Peyer's patch (tissue), 4 donors: ENCODE measurements around the gene RABGAP1.

ENCODE experiments used
- CTCF ChIP-seq, 6 experiments: fragments of 450-650 bp in 4 of 6; fragments of 200-600 bp in 2 of 6; sonication (generic) in 1 of 6; IDR thresholded peaks; one replicate each; pipeline ENCODE4 v1.5.1; 2017 to 2019; ENCODE audit warnings: antibody characterized with exemption in 6 of 6, mild to moderate bottlenecking in 3 of 6, moderate library complexity in 1 of 6
- POLR2A ChIP-seq, 2 donors: fragments of 450-650 bp; IDR thresholded peaks; one replicate each; pipeline ENCODE4 v1.5.1; 2017; ENCODE audit warnings: antibody characterized with exemption in 2 of 2, mild to moderate bottlenecking in 2 of 2, moderate library complexity in 2 of 2

- TF ChIP-seq CTCF (IDR thresholded peaks at IDR 0.05) (no peak), POLR2A (IDR thresholded peaks at IDR 0.05) (no peak)
Observed at GRCh38 chr9:123084256-123084655, 143.4 kb downstream of the RABGAP1 start.
